ENCODE data around the gene ITSN2. TPM values are rescaled to one million over a fixed set of nuclear protein-coding genes. Genes with fewer than 3 reads are reported as not detected.

The ITSN2 gene
- total RNA-seq, 1 donor from 2014 or later: 46.1 TPM

GRCh38 chr2:24162494-24162893 is 197.8 kb downstream of the ITSN2 start:
- intact Hi-C loops (cut with DNase I): no loop called here
- no peak for DNase-seq (ENCODE audit: low spot score)

DNA sequence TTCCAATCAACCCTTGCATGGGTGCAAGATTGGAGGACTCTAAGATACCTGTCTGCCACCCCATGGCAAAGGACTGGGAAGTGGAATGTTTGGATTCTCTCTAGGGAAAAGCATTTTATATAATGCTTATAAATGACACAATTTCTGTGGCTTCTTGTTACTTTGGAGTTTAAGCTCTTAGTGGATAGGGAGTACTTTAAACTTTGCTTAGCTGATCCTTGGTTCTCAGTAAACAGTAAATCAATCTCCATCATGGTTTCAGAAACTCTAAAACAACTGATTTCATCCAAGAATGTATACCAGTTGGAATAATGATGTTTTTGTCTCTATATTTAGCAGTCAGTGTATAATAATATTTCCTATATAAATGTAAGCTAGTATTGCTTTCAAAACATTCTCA is 199.6 kb downstream of the ITSN2 start:
- no peak for DNase-seq (ENCODE audit: low spot score)
- intact Hi-C loops (cut with DNase I): no loop called here

DNA sequence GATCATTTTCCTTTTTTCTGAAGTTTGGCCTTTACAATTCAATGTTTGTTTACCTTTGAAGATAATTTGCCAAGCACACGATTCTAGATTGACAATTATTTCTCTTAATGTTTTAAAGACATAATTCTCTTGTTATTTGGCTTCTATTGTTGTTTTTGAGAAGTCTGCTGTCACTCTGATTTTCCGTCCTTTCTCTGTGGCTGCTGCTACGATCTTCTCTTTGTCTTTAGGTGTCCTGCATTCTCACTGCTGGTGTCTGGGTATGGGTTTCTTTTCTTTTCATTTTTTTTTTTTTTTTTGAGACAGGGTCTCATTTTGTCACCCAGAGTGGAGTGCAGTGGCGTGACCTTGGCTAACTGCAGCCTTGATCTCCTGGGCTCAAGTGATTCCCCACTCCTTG is 200.6 kb downstream of the ITSN2 start:
- intact Hi-C loops (cut with DNase I): no loop called here
- no peak for DNase-seq (ENCODE audit: low spot score)

DNA sequence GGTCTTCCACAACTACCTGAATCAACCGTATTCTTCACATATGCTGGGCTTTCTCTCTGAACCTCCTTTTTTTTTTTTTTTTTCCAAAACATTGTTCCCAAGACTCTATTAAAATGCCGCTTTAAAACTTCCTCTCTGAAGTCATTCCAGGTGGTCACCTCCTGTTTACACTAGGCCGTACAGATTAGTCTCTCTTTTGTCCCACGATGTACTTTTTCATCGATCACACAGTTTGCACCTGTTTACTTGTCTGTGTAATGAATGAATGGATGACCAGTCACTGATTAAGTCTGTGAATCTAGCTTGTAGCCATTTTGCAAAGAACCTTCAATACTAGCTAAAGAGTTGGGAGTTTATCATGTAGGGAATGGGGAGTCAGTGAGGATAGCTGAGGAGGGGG is 202.2 kb downstream of the ITSN2 start:
- intact Hi-C loops (cut with DNase I): no loop called here
- no peak for DNase-seq (ENCODE audit: low spot score)

DNA sequence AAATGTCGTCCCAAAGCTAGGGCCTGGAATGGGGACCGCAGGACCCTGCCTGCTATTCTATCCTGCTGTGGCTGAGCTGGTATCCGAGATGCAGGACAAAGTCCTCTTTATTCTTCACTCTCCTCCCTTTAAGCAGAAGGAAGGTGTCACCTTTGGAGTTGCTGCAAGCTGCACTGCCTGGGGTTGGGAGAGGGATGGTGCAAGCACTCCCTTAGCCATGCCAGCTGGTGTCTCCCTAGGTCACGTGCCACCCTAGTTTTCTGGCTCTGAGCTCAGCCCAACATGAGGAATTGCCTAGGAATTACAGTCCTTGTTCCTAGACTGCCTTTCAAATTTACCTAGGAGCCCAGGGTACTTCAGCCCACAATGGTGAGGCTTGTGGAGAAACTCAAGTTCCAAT is 206.9 kb downstream of the ITSN2 start:
- intact Hi-C loops (cut with DNase I): no loop called here
- DNase-seq (ENCODE audit: low spot score): no peak

Other genes starting within 250 kb of the ITSN2 start
- 1.0 TPM for gene PFN4, start 237.2 kb downstream of the ITSN2 start, total RNA-seq
- gene FAM228B, start 237.1 kb downstream of the ITSN2 start, total RNA-seq: 30.5 TPM
- 0.35 TPM for gene FAM228A, start 185.5 kb downstream of the ITSN2 start, total RNA-seq
- 31.9 TPM for gene NCOA1, start 130.7 kb upstream of the ITSN2 start, total RNA-seq